OCI-LY7 (cell line): ENCODE results near the gene FBLL1. TPM values are rescaled to one million over a fixed set of nuclear protein-coding genes. Genes with fewer than 3 reads are reported as not detected.

Experiments
- BruUV-seq: library from RNA; stranded (reverse); fragments of 400-500 nt; replicated peaks from 2 replicates; lab custom pipeline; 2021; lab: Mats Ljungman, UMichigan
- CTCF ChIA-PET: fragments of 300-600 bp; sonication (Branson Sonifier 250); formaldehyde crosslinking; loops from one replicate; lab custom pipeline; 2022; ENCODE audit warnings: antibody characterized with exemption; ENCODE audit not compliant: unreplicated experiment; lab: Charles Lee
- POLR2A ChIA-PET: fragments of 300-600 bp; sonication (Branson Sonifier 250); formaldehyde crosslinking; loops from one replicate; lab custom pipeline; 2022; ENCODE audit warnings: antibody characterized with exemption; lab: Charles Lee
- DNase-seq: peaks from one replicate; pipeline ENCODE4 v3.0.0-alpha.2; 2015; ENCODE audit warnings: low spot score
- H2AFZ ChIP-seq: fragments of 200-600 bp; sonication (generic), shearing (Covaris generic); 2 replicates; pipeline ENCODE4 v1.6.1; 2014; ENCODE audit warnings: mild to moderate bottlenecking, antibody characterized with exemption, low read length, moderate library complexity
- H3K27ac ChIP-seq: fragments of 200-600 bp; sonication (generic); 2 replicates; pipeline ENCODE4 v1.5.1; 2014; ENCODE audit warnings: mixed run types, low read depth, mild to moderate bottlenecking, moderate library complexity, low read length, inconsistent platforms; ENCODE audit not compliant: poor library complexity, severe bottlenecking
- H3K36me3 ChIP-seq: fragments of 200-600 bp; sonication (generic); 2 replicates; pipeline ENCODE4 v1.6.1; 2014; ENCODE audit warnings: mild to moderate bottlenecking, antibody characterized with exemption, low read length, moderate library complexity, mixed read lengths; ENCODE audit not compliant: insufficient read depth
- H3K4me1 ChIP-seq: fragments of 200-600 bp; sonication (generic); 2 replicates; pipeline ENCODE4 v1.5.1; 2014; ENCODE audit warnings: mild to moderate bottlenecking, low read length; ENCODE audit not compliant: insufficient read depth, poor library complexity, severe bottlenecking
- H3K4me2 ChIP-seq: fragments of 200-600 bp; sonication (generic); 2 replicates; pipeline ENCODE4 v1.6.1; 2014; ENCODE audit warnings: mild to moderate bottlenecking, low read length
- H3K4me3 ChIP-seq: fragments of 200-600 bp; sonication (generic); 2 replicates; pipeline ENCODE4 v1.5.1; 2014; ENCODE audit warnings: mild to moderate bottlenecking, low read depth, low read length; ENCODE audit not compliant: poor library complexity, severe bottlenecking
- H3K79me2 ChIP-seq: fragments of 200-600 bp; sonication (generic); 2 replicates; pipeline ENCODE4 v1.6.1; 2016; ENCODE audit warnings: low read depth, mild to moderate bottlenecking, low read length, moderate library complexity, mixed read lengths; ENCODE audit not compliant: insufficient read depth
- H3K9me2 ChIP-seq: fragments of 200-600 bp; sonication (generic); 2 replicates; pipeline ENCODE4 v1.6.1; 2016; ENCODE audit warnings: mild to moderate bottlenecking, low read length, mixed read lengths; ENCODE audit not compliant: insufficient read depth
- H3K9me3 ChIP-seq: fragments of 200-600 bp; sonication (generic); 2 replicates; pipeline ENCODE4 v1.6.1; 2014; ENCODE audit warnings: mild to moderate bottlenecking, mixed run types, low read length, mixed read lengths
- H4K20me1 ChIP-seq: fragments of 200-600 bp; sonication (generic); 2 replicates; pipeline ENCODE4 v1.6.1; 2014; ENCODE audit warnings: mild to moderate bottlenecking, antibody characterized with exemption, low read length, moderate library complexity, mixed read lengths; ENCODE audit not compliant: insufficient read depth
- CTCF ChIP-seq: fragments of 200-600 bp; sonication (generic); conservative IDR thresholded peaks from 2 replicates; pipeline ENCODE4 v1.5.1; 2014; ENCODE audit warnings: mild to moderate bottlenecking, antibody characterized with exemption, low read length, moderate library complexity, mixed read lengths
- EZH2phosphoT487 ChIP-seq: fragments of 200-600 bp; sonication (generic); IDR thresholded peaks from 2 replicates; pipeline ENCODE4 v1.6.1; 2018; ENCODE audit warnings: low read depth, borderline replicate concordance, mild to moderate bottlenecking, mixed run types, antibody characterized with exemption, low read length, moderate library complexity, mixed read lengths
- intact Hi-C: fragments of 100-400 bp; cut with micrococcal nuclease; formaldehyde crosslinking; loops from one replicate; pipeline ENCODE4 v1.10.0; 2022; ENCODE audit not compliant: unreplicated experiment
- total RNA-seq, 2 experiments: library from RNA; depleted of rRNA in 1 of 2; stranded (reverse); fragments of >200 nt in 1 of 2; shearing (Covaris generic) in 1 of 2; gene quantifications; 2 replicates each; pipeline ENCODE4 v1.2.3, GENCODE V29; 2014 to 2022

Gene FBLL1
- total RNA-seq, 2 experiments from 2014 or later, result not detected

- TF ChIP-seq EZH2phosphoT487 (no peak), CTCF (no peak)
- ChIA-PET POLR2A (no interaction called here), CTCF (no interaction called here)
- no peaks in the 10 kb centered on the region for H3K79me2 ChIP-seq
- H3K4me2 ChIP-seq, result no peak overlapping the region
- no peaks in the 10 kb centered on the region for H4K20me1 ChIP-seq
- no peaks in the 10 kb centered on the region for H3K9me3 ChIP-seq
- intact Hi-C loops, result loop anchor here (5.0 kb wide), 1 partner anchor 68 kb away; no protein-coding TSS in a partner anchor
- no peak for DNase-seq
- no peak overlapping the region for H3K27ac ChIP-seq
- no TSS peak for BruUV-seq
- no peaks in the 10 kb centered on the region for H3K4me1 ChIP-seq
- no peaks in the 10 kb centered on the region for H3K9me2 ChIP-seq
- H3K36me3 ChIP-seq, result peaks cover 93% of the 10 kb centered on the region
- H2AFZ ChIP-seq, result no peak overlapping the region
- no peak overlapping the region for H3K4me3 ChIP-seq
Measured at GRCh38 chr5:168494057-168494555, 35.0 kb upstream of the FBLL1 start.

GRCh38 chr5:168502563-168503237 is 26.4 kb upstream of the FBLL1 start:
- H3K79me2 ChIP-seq, result no peaks in the 10 kb centered on the region
- no peaks in the 10 kb centered on the region for H4K20me1 ChIP-seq
- no peaks in the 10 kb centered on the region for H3K9me2 ChIP-seq
- TF ChIP-seq CTCF (no peak), EZH2phosphoT487 (no peak)
- H3K27ac ChIP-seq, result no peak overlapping the region
- CTCF ChIA-PET, result no interaction called here
- no peak for DNase-seq
- no peak overlapping the region for H3K4me3 ChIP-seq
- no peaks in the 10 kb centered on the region for H3K9me3 ChIP-seq
- no peak overlapping the region for H2AFZ ChIP-seq
- intact Hi-C loops, result no loop called here
- POLR2A ChIA-PET, result no interaction called here
- peaks cover 84% of the 10 kb centered on the region for H3K36me3 ChIP-seq
- BruUV-seq, result no TSS peak
- H3K4me1 ChIP-seq, result no peaks in the 10 kb centered on the region
- H3K4me2 ChIP-seq, result no peak overlapping the region

GRCh38 chr5:168513861-168514428 is 15.2 kb upstream of the FBLL1 start:
- H3K4me1 ChIP-seq, result no peaks in the 10 kb centered on the region
- no TSS peak for BruUV-seq
- intact Hi-C loops, result loop anchor here (2.0 kb wide), 1 partner anchor 45 kb away; no protein-coding TSS in a partner anchor

More at GRCh38 chr5:168513861-168514428, 15.2 kb upstream of the FBLL1 start:
- ChIA-PET POLR2A (no interaction called here), CTCF (no interaction called here)
- DNase-seq, result no peak
- peaks cover 16% of the 10 kb centered on the region for H3K9me3 ChIP-seq
- H3K4me2 ChIP-seq, result no peak overlapping the region
- H3K27ac ChIP-seq, result no peak overlapping the region
- TF ChIP-seq CTCF (no peak), EZH2phosphoT487 (no peak)
- H3K36me3 ChIP-seq, result peaks cover 100% of the 10 kb centered on the region
- H3K9me2 ChIP-seq, result no peaks in the 10 kb centered on the region
- no peaks in the 10 kb centered on the region for H4K20me1 ChIP-seq
- no peaks in the 10 kb centered on the region for H3K79me2 ChIP-seq
- no peak overlapping the region for H3K4me3 ChIP-seq
- H2AFZ ChIP-seq, result no peak overlapping the region
